Heart left ventricle (tissue), 16 donors: ENCODE data around the gene RNFT2. TPM values are rescaled to one million over a fixed set of nuclear protein-coding genes. Genes with fewer than 3 reads are reported as not detected.
A peak's percentile ranks its signal among the peaks of the same experiment; 100 is the strongest.

ENCODE experiments used
- ATAC-seq, 4 donors: fragments of 200-7000 bp; cut with Tn5 transposase; one replicate each; pipeline ENCODE4 v1.9.1; 2020 to 2022; ENCODE audit warnings: moderate library complexity in 4 of 4, mild to moderate bottlenecking in 3 of 4, moderate number of reproducible peaks in 1 of 4
- DNase-seq, 5 donors: peaks; one replicate each; pipeline ENCODE4 v3.0.0-alpha.2; 2020
- H3K27ac ChIP-seq, 12 donors: fragments of 200-600 bp; sonication (generic) in 4 of 12; one replicate each; pipeline versions ENCODE4 v1.5.0 to v1.8.0; 2016 to 2022; ENCODE audit warnings: mild to moderate bottlenecking in 2 of 12
- H3K27me3 ChIP-seq, 9 donors: fragments of 200-600 bp; sonication (generic) in 2 of 9; one replicate each; pipeline versions ENCODE4 v1.5.1 to v1.8.0; 2016 to 2022; ENCODE audit warnings: mild to moderate bottlenecking in 3 of 9
- H3K36me3 ChIP-seq, 9 donors: fragments of 200-600 bp; sonication (generic) in 2 of 9; one replicate each; pipeline versions ENCODE4 v1.5.0 to v1.8.0; 2018 to 2022; ENCODE audit warnings: mild to moderate bottlenecking in 2 of 9
- H3K4me1 ChIP-seq, 12 donors: fragments of 200-600 bp; sonication (generic) in 4 of 12; one replicate each; pipeline versions ENCODE4 v1.5.0 to v1.8.0; 2016 to 2022; ENCODE audit warnings: mild to moderate bottlenecking in 3 of 12
- H3K4me3 ChIP-seq, 12 donors: fragments of 200-600 bp; sonication (generic) in 4 of 12; one replicate each; pipeline versions ENCODE4 v1.5.0 to v1.8.0; 2017 to 2022; ENCODE audit warnings: mild to moderate bottlenecking in 9 of 12, moderate library complexity in 4 of 12
- H3K9me3 ChIP-seq, 12 donors: fragments of 200-600 bp; sonication (generic) in 4 of 12; one replicate each; pipeline versions ENCODE4 v1.5.0 to v1.8.0; 2016 to 2022; ENCODE audit warnings: mild to moderate bottlenecking in 1 of 12
- CTCF ChIP-seq, 12 donors: fragments of 200-600 bp; sonication (generic) in 4 of 12; IDR thresholded peaks; one replicate each; pipeline versions ENCODE4 v1.5.0 to v1.8.0; 2018 to 2022; ENCODE audit warnings: antibody characterized with exemption in 12 of 12, mild to moderate bottlenecking in 5 of 12
- POLR2A ChIP-seq, 2 donors: fragments of 450-650 bp; IDR thresholded peaks; one replicate each; pipeline ENCODE4 v1.6.1; 2017; ENCODE audit warnings: antibody characterized with exemption in 2 of 2, mild to moderate bottlenecking in 2 of 2, moderate library complexity in 2 of 2
- WGBS, 4 donors: extraction: QIAGEN DNeasy Blood & Tissue Kit in 2 of 4; methylation state at CpG; one replicate each; pipeline versions ENCODE4 v1.1.5 to v1.1.7; 2013 to 2018; 5-methylcytosine and 5-hydroxymethylcytosine counted together
- intact Hi-C, 10 donors: fragments of 100-400 bp; cut with DNase I; formaldehyde crosslinking; loops; one replicate each; pipeline versions ENCODE4 v1.11.1 to v1.14.2; 2022
- polyA plus RNA-seq, 2 donors: library from polyadenylated mRNA; stranded (reverse); fragments of 200-250 nt; gene quantifications; one replicate each; pipeline ENCODE4 v1.2.3, GENCODE V29; 2013
- total RNA-seq, 9 donors: library from RNA; depleted of rRNA in 2 of 9; stranded (reverse); fragments of >200 nt in 2 of 9; fragmentation: NEBNext Ultra II Directional in 3 of 9; extraction: Animal tissue kit (Norgen Biotek cat#: 25700) in 3 of 9; gene quantifications; one replicate each; pipeline versions ENCODE4 v1.1.0 to v1.2.4, GENCODE V29; 2016 to 2023
- donor health status: ischemic (EF 13 %, LVEDD 7.1; RV severe dilation, severe dysfunction).
- donor health status: healthy with polysubstance abuse.
- donor health status: DM: no; HTN: yes; CAD: no.
- donor health status: DM: no; HTN: no; CAD: no.
- donor health status: ischemic (EF 25% LVEDD 6.9; RV normal size, moderate dysfunction).
- donor health status: ischemic (EF 25% LVEDD 5.7; RV mildly dilated, moderate dysfunction).
- donor health status: healthy.
- donor health status: DM: yes; HTN: yes; CAD: no.
- donor health status: ischemic (EF 35%, LVEDD 5.7; RV mildly dilated, moderate dysfunction).
- donor health status: nonischemic (EF 11% LVEDD 7.7; RV severe dilation, severe dysfunction).
- donor health status: DM: yes; HTN: yes; CAD: no.
- donor health status: PGD.
- donor health status: ischemic (EF 29% LVEDD 5.4; RV normal size, mild dysfunction).
- donor health status: nonischemic (EF 23%, LVEDD 6.1; RV moderate dilation, normal function).

RNFT2 gene
- total and polyA plus RNA-seq, 11 donors = 0.58 to 2.4 (median 1.6) TPM

DNA sequence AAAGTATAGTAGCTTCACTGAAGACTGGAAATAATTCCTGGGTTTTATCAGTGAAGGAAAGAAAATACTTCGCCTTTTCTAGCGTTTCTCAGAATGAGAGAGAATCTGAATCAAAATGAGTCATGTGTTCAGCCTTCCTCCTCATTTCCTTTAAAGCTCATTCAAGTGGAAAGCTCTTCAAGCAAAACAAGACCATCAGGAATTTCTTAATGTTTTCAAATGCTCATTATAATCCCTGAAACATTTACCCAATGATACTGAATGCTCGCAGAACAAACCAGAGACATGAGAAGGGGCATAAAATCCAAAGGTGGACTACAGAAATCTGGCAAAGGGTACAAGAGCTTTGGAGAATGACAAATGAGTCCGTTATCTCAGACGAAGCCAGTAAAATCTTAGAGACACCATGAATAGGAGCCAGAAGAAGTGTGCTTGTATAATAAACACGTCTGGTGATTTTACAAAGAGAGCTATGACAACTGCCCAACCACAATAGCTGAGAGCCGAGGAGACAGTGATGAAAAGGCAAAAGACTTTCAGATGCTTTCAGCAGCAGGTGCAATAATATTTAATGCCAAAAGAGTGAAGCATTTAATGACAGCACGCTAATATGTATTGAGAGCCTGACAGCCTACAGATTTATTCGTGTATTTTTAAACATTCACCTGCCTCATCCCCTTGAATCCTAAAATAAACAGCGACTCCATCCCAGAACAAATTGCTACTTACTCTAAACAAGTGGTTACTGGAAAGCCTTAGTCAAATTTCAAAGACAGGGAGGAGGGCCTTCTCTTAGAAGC lies 19.3 kb upstream of the RNFT2 start:
- ATAC-seq = peak in 1 of 4 donors; percentile 23
- H3K4me1 ChIP-seq = peaks cover 0 to 35% (median 16%) of the 10 kb centered on the region in 12 donors
- TF ChIP-seq CTCF (IDR thresholded peaks at IDR 0.05) (no peak), POLR2A (IDR thresholded peaks at IDR 0.05) (no peak)
- DNase-seq = no peak
- H3K36me3 ChIP-seq = peaks cover 0 to 84% (median 53%) of the 10 kb centered on the region in 9 donors
- intact Hi-C loops = loop anchor here in 2 of 10 donors (10.0 kb wide), 2 partner anchors 406 to 714 kb away; no protein-coding TSS in a partner anchor
- H3K4me3 ChIP-seq = peak overlapping the region in 1 of 12 donors; percentile 45
- H3K27ac ChIP-seq = peak overlapping the region in 5 of 12 donors; percentile 8 to 46 (median 20)
- no peaks in the 10 kb centered on the region for H3K9me3 ChIP-seq
- H3K27me3 ChIP-seq = no peaks in the 10 kb centered on the region
- WGBS, 4 donors = 51 to 56% (median 53%) methylated on average over 10 of the region's 10 CpGs

- Histone ChIP-seq H3K9me3 (no peaks in the 10 kb centered on the region), H3K4me1 (peaks cover 0 to 35% (median 14%) of the 10 kb centered on the region in 12 donors), H3K27me3 (no peaks in the 10 kb centered on the region), H3K4me3 (no peak overlapping the region), H3K36me3 (peaks cover 0 to 84% (median 52%) of the 10 kb centered on the region in 9 donors), H3K27ac (peak overlapping the region in 4 of 12 donors; percentile 9 to 46 (median 32))
- WGBS, 4 donors = 73 to 81% (median 78%) methylated on average over 15 of the region's 15 CpGs
- intact Hi-C loops = loop anchor here in 2 of 10 donors (10.0 kb wide), 2 partner anchors 405 to 715 kb away; no protein-coding TSS in a partner anchor
- DNase-seq (peak in 1 of 5 donors; percentile 24), ATAC-seq (peak in 2 of 4 donors; percentile 20 to 22)
- no peak for TF ChIP-seq CTCF (IDR thresholded peaks at IDR 0.05)
- TF ChIP-seq POLR2A (IDR thresholded peaks at IDR 0.05) = no peak
Observed at GRCh38 chr12:116719731-116720528, 18.2 kb upstream of the RNFT2 start.

DNA sequence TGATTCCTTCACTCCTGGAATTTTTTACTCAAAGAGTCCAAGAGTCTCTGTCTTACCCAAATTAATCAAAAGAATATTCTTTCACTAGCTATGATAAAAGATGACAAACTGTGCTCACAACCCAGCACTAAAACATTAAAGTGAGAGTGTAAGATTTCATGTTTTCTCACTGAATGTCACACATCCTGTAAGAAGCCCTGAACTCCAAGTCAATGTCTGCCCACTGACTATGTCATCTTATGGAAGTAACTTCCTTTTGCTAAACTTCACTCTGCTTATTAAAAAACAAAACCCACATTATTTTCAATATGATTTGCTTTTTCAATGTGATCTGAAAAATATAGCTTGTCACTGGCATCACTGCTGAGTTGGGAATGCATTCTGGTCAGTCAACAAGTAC lies 15.9 kb upstream of the RNFT2 start:
- Histone ChIP-seq H3K27me3 (no peaks in the 10 kb centered on the region), H3K36me3 (peaks cover 0 to 63% (median 31%) of the 10 kb centered on the region in 9 donors), H3K27ac (no peak overlapping the region), H3K4me3 (no peak overlapping the region), H3K4me1 (peaks cover 0 to 37% (median 22%) of the 10 kb centered on the region in 12 donors), H3K9me3 (no peaks in the 10 kb centered on the region)
- ATAC-seq (no peak), DNase-seq (no peak)
- TF ChIP-seq CTCF (IDR thresholded peaks at IDR 0.05) (no peak), POLR2A (IDR thresholded peaks at IDR 0.05) (no peak)
- intact Hi-C loops = no loop called here

DNA sequence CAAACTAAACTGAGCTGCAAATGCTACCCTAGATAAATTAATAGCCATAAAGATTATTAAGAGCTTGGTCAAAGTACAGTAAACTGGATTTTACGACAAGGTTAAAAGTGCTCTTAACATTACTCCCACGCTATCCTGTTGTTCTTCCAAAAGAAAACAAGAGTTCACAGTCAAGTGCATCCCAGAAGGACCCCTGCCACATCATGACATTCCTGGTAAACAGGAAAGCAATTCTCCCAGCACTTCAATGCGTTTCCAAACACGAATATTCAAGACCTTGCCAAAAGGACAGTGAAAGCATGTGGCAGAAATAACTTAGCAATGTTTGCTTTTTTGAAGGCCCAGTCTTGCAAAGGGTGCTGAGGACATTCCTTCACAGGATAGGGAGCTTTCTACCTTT lies 11.4 kb upstream of the RNFT2 start:
- peaks cover 0 to 29% (median 12%) of the 10 kb centered on the region in 12 donors for H3K4me1 ChIP-seq
- intact Hi-C loops = no loop called here
- 13 to 17% (median 15%) methylated on average over 4 of the region's 4 CpGs for WGBS, 4 donors
- no peaks in the 10 kb centered on the region for H3K27me3 ChIP-seq
- H3K4me3 ChIP-seq = no peak overlapping the region
- DNase-seq = no peak
- TF ChIP-seq CTCF (IDR thresholded peaks at IDR 0.05) (no peak), POLR2A (IDR thresholded peaks at IDR 0.05) (no peak)
- peaks cover 0 to 20% (median 15%) of the 10 kb centered on the region in 9 donors for H3K36me3 ChIP-seq
- H3K27ac ChIP-seq = no peak overlapping the region
- H3K9me3 ChIP-seq = no peaks in the 10 kb centered on the region
- no peak for ATAC-seq
